WTC11 (cell line): ENCODE data around the gene ANAPC10. TPM values are rescaled to one million over a fixed set of nuclear protein-coding genes. Genes with fewer than 3 reads are reported as not detected.

Experiments
- ATAC-seq: fragments of 200-7000 bp; cut with Tn5 transposase; 2 replicates; pipeline ENCODE4 v1.10.0; 2021; ENCODE audit warnings: mild to moderate bottlenecking, moderate library complexity
- CTCF ChIA-PET: fragments of 300-600 bp; sonication (Branson Sonifier 250); formaldehyde crosslinking; loops from one replicate; lab custom pipeline; 2021; ENCODE audit warnings: antibody characterized with exemption; lab: Charles Lee
- POLR2A ChIA-PET: fragments of 350-600 bp; sonication (Branson Sonifier 250); formaldehyde crosslinking; loops from one replicate; lab custom pipeline; 2021; ENCODE audit warnings: antibody characterized with exemption; lab: Charles Lee
- DNase-seq: peaks from one replicate; pipeline ENCODE4 v3.0.0; 2021; ENCODE audit warnings: low spot score
- H3K27ac Mint-ChIP-seq: 2 replicates; pipeline ENCODE4 v1.8.0; 2021; ENCODE audit warnings: mixed read lengths
- H3K27me3 Mint-ChIP-seq: 2 replicates; pipeline ENCODE4 v1.8.0; 2021; ENCODE audit warnings: low read depth, mild to moderate bottlenecking, moderate library complexity, mixed read lengths
- H3K36me3 Mint-ChIP-seq: 2 replicates; pipeline ENCODE4 v1.8.0; 2021; ENCODE audit warnings: mixed read lengths
- H3K4me1 Mint-ChIP-seq: 2 replicates; pipeline ENCODE4 v1.8.0; 2022; ENCODE audit warnings: mixed read lengths
- H3K4me3 Mint-ChIP-seq: 2 replicates; pipeline ENCODE4 v1.8.0; 2021; ENCODE audit warnings: mild to moderate bottlenecking, moderate library complexity, mixed read lengths
- H3K9me3 Mint-ChIP-seq: 2 replicates; pipeline ENCODE4 v1.8.0; 2021; ENCODE audit warnings: mixed read lengths
- CREM ChIP-seq: sonication (generic); formaldehyde crosslinking; IDR thresholded peaks from 2 replicates; pipeline ENCODE4 v1.8.1; 2022; ENCODE audit warnings: mild to moderate bottlenecking, missing genetic modification reagents, moderate library complexity
- ESRRA ChIP-seq: sonication (generic); formaldehyde crosslinking; IDR thresholded peaks from 2 replicates; pipeline ENCODE4 v1.8.1; 2022; ENCODE audit warnings: mild to moderate bottlenecking, missing genetic modification reagents, borderline replicate concordance
- FOXP1 ChIP-seq: sonication (generic); formaldehyde crosslinking; IDR thresholded peaks from 2 replicates; pipeline ENCODE4 v1.8.0; 2022; ENCODE audit warnings: missing genetic modification reagents, mild to moderate bottlenecking, moderate library complexity, borderline replicate concordance
- GABPB1 ChIP-seq: sonication (generic); formaldehyde crosslinking; IDR thresholded peaks from 2 replicates; pipeline ENCODE4 v1.8.1; 2023; ENCODE audit warnings: mild to moderate bottlenecking, missing genetic modification reagents
- HMGA2 ChIP-seq: fragments of 250-450 bp; sonication (Bioruptor Pico); IDR thresholded peaks from 2 replicates; pipeline ENCODE4 v1.4.0; 2021; ENCODE audit warnings: mild to moderate bottlenecking, moderate library complexity
- JAZF1 ChIP-seq: fragments of 250-450 bp; sonication (Bioruptor Pico); IDR thresholded peaks from 2 replicates; pipeline ENCODE4 v1.9.0; 2021; ENCODE audit warnings: moderate library complexity, mild to moderate bottlenecking, inconsistent platforms
- JUN ChIP-seq: sonication (generic); formaldehyde crosslinking; IDR thresholded peaks from 2 replicates; pipeline ENCODE4 v1.8.0; 2023; ENCODE audit warnings: mild to moderate bottlenecking, missing genetic modification reagents
- KAT7 ChIP-seq: sonication (generic); formaldehyde crosslinking; IDR thresholded peaks from 2 replicates; pipeline ENCODE4 v1.8.1; 2023; ENCODE audit warnings: missing genetic modification reagents, mild to moderate bottlenecking, borderline replicate concordance
- NFATC4 ChIP-seq: fragments of 250-450 bp; sonication (Bioruptor Pico); IDR thresholded peaks from 2 replicates; pipeline ENCODE4 v1.9.0; 2021; ENCODE audit warnings: mild to moderate bottlenecking
- NFYB ChIP-seq: sonication (generic); formaldehyde crosslinking; conservative IDR thresholded peaks from 2 replicates; pipeline ENCODE4 v1.8.0; 2022; ENCODE audit warnings: low read depth, missing genetic modification reagents
- NR1H2 ChIP-seq: sonication (generic); formaldehyde crosslinking; IDR thresholded peaks from 2 replicates; pipeline ENCODE4 v1.9.0; 2021; ENCODE audit warnings: mild to moderate bottlenecking, moderate library complexity, missing genetic modification reagents
- NR2C2 ChIP-seq: sonication (generic); formaldehyde crosslinking; IDR thresholded peaks from 2 replicates; pipeline ENCODE4 v1.8.0; 2022; ENCODE audit warnings: mild to moderate bottlenecking, missing genetic modification reagents
- SOX15 ChIP-seq: fragments of 250-450 bp; sonication (Bioruptor Pico); IDR thresholded peaks from 2 replicates; pipeline ENCODE4 v1.9.0; 2021; ENCODE audit warnings: mild to moderate bottlenecking
- SP1 ChIP-seq: sonication (generic); formaldehyde crosslinking; conservative IDR thresholded peaks from 2 replicates; pipeline ENCODE4 v1.8.1; 2022; ENCODE audit warnings: missing genetic modification reagents
- TEAD1 ChIP-seq: sonication (generic); formaldehyde crosslinking; IDR thresholded peaks from 2 replicates; pipeline ENCODE4 v1.8.0; 2022; ENCODE audit warnings: mild to moderate bottlenecking, missing genetic modification reagents
- ZNF121 ChIP-seq: sonication (generic); formaldehyde crosslinking; IDR thresholded peaks from 2 replicates; pipeline ENCODE4 v1.8.0; 2023; ENCODE audit warnings: missing genetic modification reagents
- ZNF317 ChIP-seq: sonication (generic); formaldehyde crosslinking; IDR thresholded peaks from 2 replicates; pipeline ENCODE4 v1.8.1; 2023; ENCODE audit warnings: low read depth, mild to moderate bottlenecking, moderate library complexity, missing genetic modification reagents, borderline replicate concordance
- total RNA-seq: library from RNA; stranded (reverse); gene quantifications from 3 replicates; pipeline ENCODE4 v1.2.3, GENCODE V29; 2021
- TF ChIP-seq, protein P1 (sequence below): sonication (generic); formaldehyde crosslinking; IDR thresholded peaks from 2 replicates; pipeline ENCODE4 v1.8.1; 2023; ENCODE audit warnings: mild to moderate bottlenecking, missing genetic modification reagents
- TF ChIP-seq, protein P2 (sequence below): sonication (generic); formaldehyde crosslinking; IDR thresholded peaks from 2 replicates; pipeline ENCODE4 v1.8.0; 2023; ENCODE audit warnings: missing genetic modification reagents
- TF ChIP-seq, protein P3 (sequence below): sonication (generic); formaldehyde crosslinking; IDR thresholded peaks from 2 replicates; pipeline ENCODE4 v1.8.1; 2022; ENCODE audit warnings: low read depth, missing genetic modification reagents, borderline replicate concordance
- TF ChIP-seq, protein P4 (sequence below): sonication (generic); formaldehyde crosslinking; IDR thresholded peaks from 2 replicates; pipeline ENCODE4 v1.8.1; 2023; ENCODE audit warnings: mild to moderate bottlenecking, missing genetic modification reagents
- TF ChIP-seq, protein P5 (sequence below): fragments of 250-450 bp; sonication (Bioruptor Pico); IDR thresholded peaks from 2 replicates; pipeline ENCODE4 v1.8.0; 2021; ENCODE audit warnings: mild to moderate bottlenecking

ANAPC10 gene
- total RNA-seq, 1 experiment from 2014 or later: 18.2 TPM

DNA sequence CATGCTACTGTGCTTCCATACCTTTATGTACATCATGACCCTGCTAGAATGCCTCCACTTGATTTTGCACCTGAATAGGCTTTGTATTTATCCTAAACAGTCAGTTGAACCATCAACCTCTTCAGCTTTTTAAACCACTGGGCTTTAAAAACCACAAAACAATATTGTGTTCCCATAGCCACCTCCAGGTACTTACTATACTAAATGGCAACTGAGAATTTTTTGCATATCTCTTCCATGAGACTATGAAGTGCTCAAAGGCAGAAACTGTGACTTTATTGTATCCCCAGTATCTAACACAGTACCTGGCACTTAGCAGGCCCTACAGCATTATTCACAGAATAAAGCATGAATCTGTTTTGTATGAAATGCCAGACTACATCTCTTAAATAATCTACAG lies 39.7 kb downstream of the ANAPC10 start:
- peaks cover 4% of the 10 kb centered on the region for H3K4me1 Mint-ChIP-seq
- CTCF ChIA-PET: no interaction called here
- no peak overlapping the region for H3K4me3 Mint-ChIP-seq
- no peak overlapping the region for H3K27ac Mint-ChIP-seq
- TF ChIP-seq NFATC4 (CRISPR knock-in tag): no peak
- no peak for TF ChIP-seq FOXP1 (CRISPR knock-in tag)
- TF ChIP-seq, protein P1, sequence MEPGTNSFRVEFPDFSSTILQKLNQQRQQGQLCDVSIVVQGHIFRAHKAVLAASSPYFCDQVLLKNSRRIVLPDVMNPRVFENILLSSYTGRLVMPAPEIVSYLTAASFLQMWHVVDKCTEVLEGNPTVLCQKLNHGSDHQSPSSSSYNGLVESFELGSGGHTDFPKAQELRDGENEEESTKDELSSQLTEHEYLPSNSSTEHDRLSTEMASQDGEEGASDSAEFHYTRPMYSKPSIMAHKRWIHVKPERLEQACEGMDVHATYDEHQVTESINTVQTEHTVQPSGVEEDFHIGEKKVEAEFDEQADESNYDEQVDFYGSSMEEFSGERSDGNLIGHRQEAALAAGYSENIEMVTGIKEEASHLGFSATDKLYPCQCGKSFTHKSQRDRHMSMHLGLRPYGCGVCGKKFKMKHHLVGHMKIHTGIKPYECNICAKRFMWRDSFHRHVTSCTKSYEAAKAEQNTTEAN (CRISPR knock-in tag): no peak
- TF ChIP-seq NR2C2 (CRISPR knock-in tag): no peak
- TF ChIP-seq JUN (CRISPR knock-in tag): no peak
- no peak for TF ChIP-seq JAZF1 (CRISPR knock-in tag)
- TF ChIP-seq, protein P2, sequence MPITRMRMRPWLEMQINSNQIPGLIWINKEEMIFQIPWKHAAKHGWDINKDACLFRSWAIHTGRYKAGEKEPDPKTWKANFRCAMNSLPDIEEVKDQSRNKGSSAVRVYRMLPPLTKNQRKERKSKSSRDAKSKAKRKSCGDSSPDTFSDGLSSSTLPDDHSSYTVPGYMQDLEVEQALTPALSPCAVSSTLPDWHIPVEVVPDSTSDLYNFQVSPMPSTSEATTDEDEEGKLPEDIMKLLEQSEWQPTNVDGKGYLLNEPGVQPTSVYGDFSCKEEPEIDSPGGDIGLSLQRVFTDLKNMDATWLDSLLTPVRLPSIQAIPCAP (CRISPR knock-in tag): no peak
- no peak for TF ChIP-seq TEAD1 (CRISPR knock-in tag)
- TF ChIP-seq, protein P3, sequence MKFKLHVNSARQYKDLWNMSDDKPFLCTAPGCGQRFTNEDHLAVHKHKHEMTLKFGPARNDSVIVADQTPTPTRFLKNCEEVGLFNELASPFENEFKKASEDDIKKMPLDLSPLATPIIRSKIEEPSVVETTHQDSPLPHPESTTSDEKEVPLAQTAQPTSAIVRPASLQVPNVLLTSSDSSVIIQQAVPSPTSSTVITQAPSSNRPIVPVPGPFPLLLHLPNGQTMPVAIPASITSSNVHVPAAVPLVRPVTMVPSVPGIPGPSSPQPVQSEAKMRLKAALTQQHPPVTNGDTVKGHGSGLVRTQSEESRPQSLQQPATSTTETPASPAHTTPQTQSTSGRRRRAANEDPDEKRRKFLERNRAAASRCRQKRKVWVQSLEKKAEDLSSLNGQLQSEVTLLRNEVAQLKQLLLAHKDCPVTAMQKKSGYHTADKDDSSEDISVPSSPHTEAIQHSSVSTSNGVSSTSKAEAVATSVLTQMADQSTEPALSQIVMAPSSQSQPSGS (CRISPR knock-in tag): no peak
- TF ChIP-seq GABPB1 (CRISPR knock-in tag): no peak
- TF ChIP-seq NFYB (CRISPR knock-in tag): no peak
- no peak for TF ChIP-seq ESRRA (CRISPR knock-in tag)
- TF ChIP-seq CREM: no peak
- TF ChIP-seq, protein P4, sequence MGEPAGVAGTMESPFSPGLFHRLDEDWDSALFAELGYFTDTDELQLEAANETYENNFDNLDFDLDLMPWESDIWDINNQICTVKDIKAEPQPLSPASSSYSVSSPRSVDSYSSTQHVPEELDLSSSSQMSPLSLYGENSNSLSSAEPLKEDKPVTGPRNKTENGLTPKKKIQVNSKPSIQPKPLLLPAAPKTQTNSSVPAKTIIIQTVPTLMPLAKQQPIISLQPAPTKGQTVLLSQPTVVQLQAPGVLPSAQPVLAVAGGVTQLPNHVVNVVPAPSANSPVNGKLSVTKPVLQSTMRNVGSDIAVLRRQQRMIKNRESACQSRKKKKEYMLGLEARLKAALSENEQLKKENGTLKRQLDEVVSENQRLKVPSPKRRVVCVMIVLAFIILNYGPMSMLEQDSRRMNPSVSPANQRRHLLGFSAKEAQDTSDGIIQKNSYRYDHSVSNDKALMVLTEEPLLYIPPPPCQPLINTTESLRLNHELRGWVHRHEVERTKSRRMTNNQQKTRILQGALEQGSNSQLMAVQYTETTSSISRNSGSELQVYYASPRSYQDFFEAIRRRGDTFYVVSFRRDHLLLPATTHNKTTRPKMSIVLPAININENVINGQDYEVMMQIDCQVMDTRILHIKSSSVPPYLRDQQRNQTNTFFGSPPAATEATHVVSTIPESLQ (CRISPR knock-in tag): no peak
- TF ChIP-seq ZNF317 (CRISPR knock-in tag): no peak
- no peak for TF ChIP-seq HMGA2 (CRISPR knock-in tag)
- TF ChIP-seq, protein P5, sequence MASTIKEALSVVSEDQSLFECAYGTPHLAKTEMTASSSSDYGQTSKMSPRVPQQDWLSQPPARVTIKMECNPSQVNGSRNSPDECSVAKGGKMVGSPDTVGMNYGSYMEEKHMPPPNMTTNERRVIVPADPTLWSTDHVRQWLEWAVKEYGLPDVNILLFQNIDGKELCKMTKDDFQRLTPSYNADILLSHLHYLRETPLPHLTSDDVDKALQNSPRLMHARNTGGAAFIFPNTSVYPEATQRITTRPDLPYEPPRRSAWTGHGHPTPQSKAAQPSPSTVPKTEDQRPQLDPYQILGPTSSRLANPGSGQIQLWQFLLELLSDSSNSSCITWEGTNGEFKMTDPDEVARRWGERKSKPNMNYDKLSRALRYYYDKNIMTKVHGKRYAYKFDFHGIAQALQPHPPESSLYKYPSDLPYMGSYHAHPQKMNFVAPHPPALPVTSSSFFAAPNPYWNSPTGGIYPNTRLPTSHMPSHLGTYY: no peak
- TF ChIP-seq SP1 (CRISPR knock-in tag): no peak
- TF ChIP-seq ZNF121: no peak
- H3K36me3 Mint-ChIP-seq: peaks cover 5% of the 10 kb centered on the region
- DNase-seq (no peak), ATAC-seq (no peak)
- H3K27me3 Mint-ChIP-seq: no peaks in the 10 kb centered on the region
- peaks cover 5% of the 10 kb centered on the region for H3K9me3 Mint-ChIP-seq
- POLR2A ChIA-PET: no interaction called here

DNA sequence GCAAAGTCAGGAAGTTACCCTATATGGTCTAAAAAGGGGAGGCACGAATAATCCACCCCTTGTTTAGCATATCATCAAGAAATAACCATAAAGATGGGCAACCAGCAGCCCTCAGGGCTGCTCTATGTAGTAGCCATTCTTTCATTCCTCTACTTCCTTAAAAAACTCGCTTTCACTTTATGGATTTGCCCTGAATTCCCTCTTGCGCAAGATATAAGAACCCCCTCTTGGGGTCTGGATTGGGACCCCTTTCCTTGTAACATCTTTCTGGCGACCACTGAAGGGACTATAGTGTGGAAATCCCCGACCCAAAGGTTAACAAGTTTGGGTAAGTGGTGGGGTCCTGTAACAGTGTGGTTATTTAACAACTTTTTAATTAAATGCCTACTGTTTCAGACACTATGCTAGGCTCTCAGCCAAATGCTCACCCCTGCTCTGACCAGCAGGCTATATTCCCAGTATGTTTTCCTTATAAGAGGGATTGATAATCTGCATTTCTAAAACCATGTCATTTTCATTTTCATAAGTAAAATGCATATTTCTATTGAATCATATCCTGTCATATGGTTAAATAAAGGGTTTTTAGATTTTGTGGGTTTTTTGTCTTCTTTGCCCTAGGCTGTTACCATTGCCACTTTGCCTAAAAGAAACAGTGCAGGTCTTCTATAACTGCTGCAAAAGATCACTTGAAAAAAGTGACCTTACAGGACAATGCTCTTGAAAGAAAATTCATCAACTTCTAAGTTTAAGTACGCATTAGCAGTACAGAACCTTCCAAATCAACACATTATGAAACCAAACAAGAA lies 41.5 kb downstream of the ANAPC10 start:
- H3K27me3 Mint-ChIP-seq: no peaks in the 10 kb centered on the region
- H3K36me3 Mint-ChIP-seq: no peaks in the 10 kb centered on the region
- H3K4me3 Mint-ChIP-seq: no peak overlapping the region
- no peak for DNase-seq
- ATAC-seq: no peak
- ChIA-PET CTCF (no interaction called here), POLR2A (no interaction called here)
- no peaks in the 10 kb centered on the region for H3K9me3 Mint-ChIP-seq
- no peak overlapping the region; the same call in 1 of the 2 replicates for H3K27ac Mint-ChIP-seq
- TF ChIP-seq, protein P3 (CRISPR knock-in tag): no peak
- TF ChIP-seq JAZF1 (CRISPR knock-in tag) (no peak), ZNF317 (CRISPR knock-in tag) (no peak), KAT7 (CRISPR knock-in tag) (no peak), SOX15 (CRISPR knock-in tag) (no peak), NR1H2 (CRISPR knock-in tag) (no peak), CREM (no peak)
- TF ChIP-seq, protein P4 (CRISPR knock-in tag): no peak
- peaks cover 4% of the 10 kb centered on the region for H3K4me1 Mint-ChIP-seq
